Stomach (tissue), 9 donors: ENCODE measurements around the gene TTC9C. TPM values are rescaled to one million over a fixed set of nuclear protein-coding genes. Genes with fewer than 3 reads are reported as not detected.
A peak's percentile ranks its signal among the peaks of the same experiment; 100 is the strongest.

Experiments
- DNase-seq, 2 donors: peaks; one replicate each; pipeline versions ENCODE4 v3.0.0 to v3.0.0-alpha.2; 2013 to 2019
- H3K27ac ChIP-seq, 5 donors: fragments of 200-600 bp in 4 of 5; sonication (generic) in 4 of 5; one replicate each; pipeline ENCODE4 v1.5.1; 2013 to 2019; ENCODE audit warnings: mild to moderate bottlenecking in 1 of 5, moderate library complexity in 1 of 5
- H3K27me3 ChIP-seq, 3 donors: fragments of 200-600 bp; sonication (generic); one replicate each; pipeline ENCODE4 v1.5.1; 2017 to 2019; ENCODE audit warnings: mixed run types in 1 of 3
- H3K36me3 ChIP-seq, 4 donors: fragments of 200-600 bp; sonication (generic); 1 replicate in 3 of 4; 2 replicates in 1 of 4; pipeline ENCODE4 v1.5.1; 2016 to 2019
- H3K4me1 ChIP-seq, 4 donors: fragments of 200-600 bp; sonication (generic); one replicate each; pipeline ENCODE4 v1.5.1; 2016 to 2019
- H3K4me3 ChIP-seq, 4 donors: fragments of 200-600 bp; sonication (generic) in 3 of 4; one replicate each; pipeline ENCODE4 v1.5.1; 2016 to 2019; ENCODE audit warnings: mild to moderate bottlenecking in 1 of 4
- H3K9me3 ChIP-seq, 4 donors: fragments of 200-600 bp; sonication (generic); one replicate each; pipeline ENCODE4 v1.5.1; 2016 to 2019
- EP300 ChIP-seq: sonication (generic); formaldehyde crosslinking; IDR thresholded peaks from one replicate; pipeline ENCODE4 v1.6.1; 2017; ENCODE audit warnings: antibody characterized with exemption
- POLR2A ChIP-seq, 4 donors: fragments of 450-650 bp; IDR thresholded peaks; one replicate each; pipeline ENCODE4 v1.6.1; 2016; ENCODE audit warnings: antibody characterized with exemption in 4 of 4, control low read depth in 2 of 4, mild to moderate bottlenecking in 1 of 4, moderate library complexity in 1 of 4
- POLR2AphosphoS5 ChIP-seq, 3 donors: sonication (generic); formaldehyde crosslinking; IDR thresholded peaks; one replicate each; pipeline ENCODE4 v1.6.1; 2016; ENCODE audit warnings: antibody characterized with exemption in 3 of 3
- WGBS, 5 donors: extraction: QIAGEN DNeasy Blood & Tissue Kit in 3 of 5; methylation state at CpG; one replicate each; pipeline versions ENCODE4 v1.1.5 to v1.1.7; 2013 to 2018; 5-methylcytosine and 5-hydroxymethylcytosine counted together
- intact Hi-C: fragments of 100-400 bp; cut with DNase I; formaldehyde crosslinking; loops from one replicate; pipeline ENCODE4 v1.15.1; 2023; ENCODE audit warnings: low total_unique reads
- polyA plus RNA-seq, 3 donors: library from polyadenylated mRNA; stranded (reverse); fragments of 200-250 nt; gene quantifications; one replicate each; pipeline ENCODE4 v1.2.3, GENCODE V29; 2013
- total RNA-seq, 5 donors: library from RNA; depleted of rRNA; stranded (reverse); fragments of >200 nt; gene quantifications; one replicate each; pipeline versions ENCODE4 v1.1.0 to v1.2.3, GENCODE V29; 2014 to 2016
- TF ChIP-seq, protein P1 (sequence below), 7 experiments: fragments of 450-650 bp in 4 of 7; fragments of 200-600 bp in 3 of 7; sonication (generic) in 3 of 7; IDR thresholded peaks; one replicate each; pipeline ENCODE4 v1.5.1; 2016 to 2019; ENCODE audit warnings: antibody characterized with exemption in 7 of 7, control low read depth in 2 of 7, mild to moderate bottlenecking in 1 of 7
- donor health status: healthy with polysubstance abuse.
- donor health status: Bipolar disorder and iron deficiency.
- donor health status: healthy.

Gene TTC9C
- total and polyA plus RNA-seq, 8 donors: 0.89 to 33.6 (median 12.7) TPM

DNA sequence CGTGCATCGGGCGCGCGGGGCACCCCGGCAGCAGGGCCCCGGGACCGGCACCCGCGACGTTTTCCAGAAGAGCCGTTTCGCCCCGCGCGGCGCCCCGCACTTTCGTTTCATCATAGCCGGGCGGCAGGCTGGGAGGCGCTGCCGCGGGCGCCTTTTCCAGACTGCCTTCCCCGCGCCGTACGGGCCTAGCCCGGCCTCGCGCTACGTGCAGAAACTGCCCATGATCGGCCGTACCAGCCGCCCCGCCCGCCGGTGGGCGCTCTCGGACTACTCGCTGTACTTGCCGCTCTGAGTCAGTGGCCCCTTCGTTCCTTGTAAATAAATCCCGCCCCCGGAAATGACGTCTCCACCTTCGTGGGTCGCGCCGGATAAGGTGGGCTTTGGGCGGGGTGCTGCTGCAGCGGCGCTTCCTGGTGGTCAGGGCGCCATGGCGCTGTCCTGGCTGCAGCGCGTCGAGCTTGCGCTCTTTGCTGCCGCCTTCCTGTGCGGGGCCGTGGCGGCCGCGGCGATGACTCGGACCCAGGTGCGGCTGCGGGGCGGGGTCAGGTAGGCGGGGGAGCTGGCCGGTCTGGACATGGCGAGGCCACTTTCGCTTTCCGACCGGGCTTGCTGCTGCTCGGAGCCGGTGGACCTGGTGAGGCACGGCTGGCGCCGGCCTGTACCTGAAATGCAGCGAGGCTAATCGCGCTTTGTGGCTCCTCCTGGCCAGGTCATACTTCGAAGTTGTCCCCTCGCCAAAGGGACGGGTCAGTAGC is 58.9 kb downstream of the TTC9C start, which contains the start of gene TMEM179B:
TMEM179B (plus strand) TSS at position 398 of the 755 bp plus-strand sequence; CDS start at position 428, 30 bp downstream.
- peak within 1 kb of the TSS; percentile 92 to 99 (median 94) for H3K27ac ChIP-seq
- peak; percentile 99 to 100 for DNase-seq
- no peaks in the 10 kb centered on the region for H3K27me3 ChIP-seq
- no peaks in the 10 kb centered on the region for H3K9me3 ChIP-seq
- intact Hi-C loops: loop anchor here (10.0 kb wide), 1 partner anchor 48 kb away; the partner anchor contains the start of genes STX5, TEX54 and WDR74
- WGBS, 5 donors: 0 to 1% (median 0%) methylated on average over 49 to 88 of the region's 88 CpGs
- peaks cover 16 to 45% (median 32%) of the 10 kb centered on the region in 4 donors for H3K36me3 ChIP-seq
- H3K4me1 ChIP-seq: peaks cover 41 to 61% (median 54%) of the 10 kb centered on the region in 4 donors
- H3K4me3 ChIP-seq: peak within 1 kb of the TSS; percentile 62 to 100 (median 82)
- peak; percentile 95 to 100 (median 97) for TF ChIP-seq POLR2AphosphoS5 (IDR thresholded peaks at IDR 0.05)
- TF ChIP-seq POLR2A (IDR thresholded peaks at IDR 0.05): peak in 2 of 4 donors; percentile 87 to 96
- TF ChIP-seq, protein P1, sequence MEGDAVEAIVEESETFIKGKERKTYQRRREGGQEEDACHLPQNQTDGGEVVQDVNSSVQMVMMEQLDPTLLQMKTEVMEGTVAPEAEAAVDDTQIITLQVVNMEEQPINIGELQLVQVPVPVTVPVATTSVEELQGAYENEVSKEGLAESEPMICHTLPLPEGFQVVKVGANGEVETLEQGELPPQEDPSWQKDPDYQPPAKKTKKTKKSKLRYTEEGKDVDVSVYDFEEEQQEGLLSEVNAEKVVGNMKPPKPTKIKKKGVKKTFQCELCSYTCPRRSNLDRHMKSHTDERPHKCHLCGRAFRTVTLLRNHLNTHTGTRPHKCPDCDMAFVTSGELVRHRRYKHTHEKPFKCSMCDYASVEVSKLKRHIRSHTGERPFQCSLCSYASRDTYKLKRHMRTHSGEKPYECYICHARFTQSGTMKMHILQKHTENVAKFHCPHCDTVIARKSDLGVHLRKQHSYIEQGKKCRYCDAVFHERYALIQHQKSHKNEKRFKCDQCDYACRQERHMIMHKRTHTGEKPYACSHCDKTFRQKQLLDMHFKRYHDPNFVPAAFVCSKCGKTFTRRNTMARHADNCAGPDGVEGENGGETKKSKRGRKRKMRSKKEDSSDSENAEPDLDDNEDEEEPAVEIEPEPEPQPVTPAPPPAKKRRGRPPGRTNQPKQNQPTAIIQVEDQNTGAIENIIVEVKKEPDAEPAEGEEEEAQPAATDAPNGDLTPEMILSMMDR (IDR thresholded peaks at IDR 0.05): peak in 2 of 7 experiments; percentile 30 to 43
- TF ChIP-seq EP300: no peak

Other genes starting within 250 kb of the TTC9C start
- gene AHNAK, start 181.7 kb upstream of the TTC9C start, total RNA-seq: 100 to 1,000 TPM; 550 to 693 (median 622) TPM
- 10 to 100 TPM; 37.4 to 76.8 (median 60.3) TPM for gene AHNAK, start 181.7 kb upstream of the TTC9C start, polyA plus RNA-seq
- gene EEF1G, start 154.6 kb upstream of the TTC9C start, total RNA-seq: 1,000 to 10,000 TPM in 1 of 5 donors, 100 to 1,000 TPM in 4; 671 to 1,412 (median 779) TPM
- 1,000 to 10,000 TPM; 1,415 to 1,760 (median 1,525) TPM for gene EEF1G, start 154.6 kb upstream of the TTC9C start, polyA plus RNA-seq
- gene TUT1, start 137.0 kb upstream of the TTC9C start, total RNA-seq: 10 to 100 TPM in 3 of 5 donors, 1 to 10 TPM in 2; 6.1 to 36.2 (median 12.3) TPM
- 10 to 100 TPM; 13.3 to 18.9 (median 16.3) TPM for gene TUT1, start 137.0 kb upstream of the TTC9C start, polyA plus RNA-seq
- gene MTA2, start 126.6 kb upstream of the TTC9C start, total RNA-seq: 100 to 1,000 TPM in 1 of 5 donors, 10 to 100 TPM in 4; 53.9 to 110 (median 85.3) TPM
- 10 to 100 TPM; 32.8 to 44.6 (median 34.7) TPM for gene MTA2, start 126.6 kb upstream of the TTC9C start, polyA plus RNA-seq
- gene EML3, start 115.7 kb upstream of the TTC9C start, total RNA-seq: 100 to 1,000 TPM in 1 of 5 donors, 10 to 100 TPM in 4; 24.4 to 112 (median 51.8) TPM
- gene EML3, start 115.7 kb upstream of the TTC9C start, polyA plus RNA-seq: 10 to 100 TPM; 68.1 to 71.3 (median 69.2) TPM
- 1 to 10 TPM in 3 of 5 donors, under 1 TPM in 1, not detected in 1; 0.29 to 5.8 (median 2.8) TPM for gene ROM1, start 115.2 kb upstream of the TTC9C start, total RNA-seq
- gene ROM1, start 115.2 kb upstream of the TTC9C start, polyA plus RNA-seq: 10 to 100 TPM in 1 of 3 donors, 1 to 10 TPM in 2; 4.6 to 13.0 (median 5.1) TPM
- 10 to 100 TPM in 4 of 5 donors, 1 to 10 TPM in 1; 5.2 to 50.8 (median 13.8) TPM for gene B3GAT3, start 106.5 kb upstream of the TTC9C start, total RNA-seq
- 10 to 100 TPM; 18.5 to 38.8 (median 27.6) TPM for gene B3GAT3, start 106.5 kb upstream of the TTC9C start, polyA plus RNA-seq
- 100 to 1,000 TPM in 2 of 5 donors, 10 to 100 TPM in 3; 66.0 to 155 (median 95.5) TPM for gene GANAB, start 81.9 kb upstream of the TTC9C start, total RNA-seq
- gene GANAB, start 81.9 kb upstream of the TTC9C start, polyA plus RNA-seq: 10 to 100 TPM; 21.4 to 70.7 (median 66.2) TPM
- 10 to 100 TPM in 4 of 5 donors, 1 to 10 TPM in 1; 5.8 to 16.7 (median 15.1) TPM for gene INTS5, start 75.2 kb upstream of the TTC9C start, total RNA-seq
- 1 to 10 TPM; 5.9 to 7.2 (median 7.2) TPM for gene INTS5, start 75.2 kb upstream of the TTC9C start, polyA plus RNA-seq
- gene C11orf98, start 63.3 kb upstream of the TTC9C start, total RNA-seq: 10 to 100 TPM in 4 of 5 donors, 1 to 10 TPM in 1; 5.8 to 58.2 (median 27.2) TPM
- gene C11orf98, start 63.3 kb upstream of the TTC9C start, polyA plus RNA-seq: 100 to 1,000 TPM; 112 to 179 (median 139) TPM
- 1 to 10 TPM in 4 of 5 donors, not detected in 1; 3.5 to 7.6 (median 4.9) TPM for gene CSKMT, start 63.2 kb upstream of the TTC9C start, total RNA-seq
- 10 to 100 TPM in 2 of 3 donors, 1 to 10 TPM in 1; 8.7 to 25.5 (median 19.9) TPM for gene CSKMT, start 63.2 kb upstream of the TTC9C start, polyA plus RNA-seq
- 10 to 100 TPM in 2 of 5 donors, 1 to 10 TPM in 3; 4.2 to 49.8 (median 8.1) TPM for gene UQCC3, start 56.8 kb upstream of the TTC9C start, total RNA-seq
- gene UQCC3, start 56.8 kb upstream of the TTC9C start, polyA plus RNA-seq: 10 to 100 TPM; 16.2 to 30.3 (median 20.9) TPM
- 10 to 100 TPM in 3 of 5 donors, 1 to 10 TPM in 1, under 1 TPM in 1; 0.45 to 56.6 (median 10.3) TPM for gene LBHD1, start 56.2 kb upstream of the TTC9C start, total RNA-seq
- gene LBHD1, start 56.2 kb upstream of the TTC9C start, polyA plus RNA-seq: 1 to 10 TPM; 4.9 to 6.8 (median 5.5) TPM
- gene UBXN1, start 49.4 kb upstream of the TTC9C start, total RNA-seq: 100 to 1,000 TPM in 3 of 5 donors, 10 to 100 TPM in 2; 78.6 to 236 (median 151) TPM
- 100 to 1,000 TPM; 113 to 236 (median 194) TPM for gene UBXN1, start 49.4 kb upstream of the TTC9C start, polyA plus RNA-seq
- 10 to 100 TPM in 2 of 5 donors, 1 to 10 TPM in 3; 4.0 to 20.0 (median 8.2) TPM for gene LRRN4CL, start 39.0 kb upstream of the TTC9C start, total RNA-seq
- gene LRRN4CL, start 39.0 kb upstream of the TTC9C start, polyA plus RNA-seq: 1 to 10 TPM; 1.6 to 4.6 (median 1.8) TPM
- gene BSCL2, start 21.1 kb upstream of the TTC9C start, total RNA-seq: 100 to 1,000 TPM in 3 of 5 donors, 10 to 100 TPM in 2; 29.9 to 144 (median 110) TPM
- gene BSCL2, start 21.1 kb upstream of the TTC9C start, polyA plus RNA-seq: 10 to 100 TPM; 63.4 to 95.9 (median 92.6) TPM
- not detected for gene GNG3, start 20.8 kb upstream of the TTC9C start, total RNA-seq
- under 1 TPM in 1 of 3 donors, not detected in 2; 0.75 TPM for gene GNG3, start 20.8 kb upstream of the TTC9C start, polyA plus RNA-seq
- 10 to 100 TPM; 10.3 to 73.5 (median 36.0) TPM for gene HNRNPUL2, start 1.0 kb upstream of the TTC9C start, total RNA-seq
- 10 to 100 TPM; 25.1 to 28.6 (median 27.3) TPM for gene HNRNPUL2, start 1.0 kb upstream of the TTC9C start, polyA plus RNA-seq
- gene ZBTB3, start 25.7 kb downstream of the TTC9C start, total RNA-seq: 10 to 100 TPM in 2 of 5 donors, 1 to 10 TPM in 2, not detected in 1; 4.2 to 16.5 (median 9.5) TPM
- gene ZBTB3, start 25.7 kb downstream of the TTC9C start, polyA plus RNA-seq: 1 to 10 TPM; 3.3 to 6.9 (median 3.4) TPM
- gene POLR2G, start 33.1 kb downstream of the TTC9C start, total RNA-seq: 10 to 100 TPM in 4 of 5 donors, 1 to 10 TPM in 1; 3.8 to 95.5 (median 23.9) TPM
- 100 to 1,000 TPM in 1 of 3 donors, 10 to 100 TPM in 2; 85.8 to 119 (median 88.7) TPM for gene POLR2G, start 33.1 kb downstream of the TTC9C start, polyA plus RNA-seq
- gene TAF6L, start 42.9 kb downstream of the TTC9C start, total RNA-seq: 10 to 100 TPM in 4 of 5 donors, 1 to 10 TPM in 1; 4.6 to 35.0 (median 11.0) TPM
- gene TAF6L, start 42.9 kb downstream of the TTC9C start, polyA plus RNA-seq: 10 to 100 TPM in 2 of 3 donors, 1 to 10 TPM in 1; 7.5 to 19.7 (median 19.3) TPM
- gene TMEM179B, start 58.9 kb downstream of the TTC9C start, total RNA-seq: 100 to 1,000 TPM in 1 of 5 donors, 10 to 100 TPM in 3, not detected in 1; 26.1 to 135 (median 85.5) TPM
- 10 to 100 TPM; 28.3 to 68.6 (median 32.1) TPM for gene TMEM179B, start 58.9 kb downstream of the TTC9C start, polyA plus RNA-seq
- gene TMEM223, start 63.5 kb downstream of the TTC9C start, total RNA-seq: 10 to 100 TPM in 2 of 5 donors, 1 to 10 TPM in 1, under 1 TPM in 1, not detected in 1; 0.89 to 14.9 (median 10.7) TPM
- gene TMEM223, start 63.5 kb downstream of the TTC9C start, polyA plus RNA-seq: 10 to 100 TPM; 10.2 to 28.2 (median 17.7) TPM
- 10 to 100 TPM; 30.7 to 83.5 (median 56.5) TPM for gene NXF1, start 77.0 kb downstream of the TTC9C start, total RNA-seq
- gene NXF1, start 77.0 kb downstream of the TTC9C start, polyA plus RNA-seq: 100 to 1,000 TPM in 1 of 3 donors, 10 to 100 TPM in 2; 23.5 to 138 (median 49.6) TPM
- gene STX5, start 103.6 kb downstream of the TTC9C start, total RNA-seq: 10 to 100 TPM in 4 of 5 donors, 1 to 10 TPM in 1; 8.2 to 48.1 (median 24.2) TPM
- 10 to 100 TPM; 21.7 to 44.6 (median 29.3) TPM for gene STX5, start 103.6 kb downstream of the TTC9C start, polyA plus RNA-seq
- gene TEX54, start 104.4 kb downstream of the TTC9C start, total RNA-seq: not detected
- not detected for gene TEX54, start 104.4 kb downstream of the TTC9C start, polyA plus RNA-seq
- 10 to 100 TPM; 27.7 to 57.6 (median 41.2) TPM for gene WDR74, start 111.1 kb downstream of the TTC9C start, total RNA-seq
- 10 to 100 TPM; 47.2 to 67.9 (median 48.8) TPM for gene WDR74, start 111.1 kb downstream of the TTC9C start, polyA plus RNA-seq
- 100 to 1,000 TPM in 4 of 5 donors, 10 to 100 TPM in 1; 70.7 to 255 (median 141) TPM for gene SLC3A2, start 152.4 kb downstream of the TTC9C start, total RNA-seq
- 100 to 1,000 TPM in 1 of 3 donors, 10 to 100 TPM in 2; 36.0 to 176 (median 51.6) TPM for gene SLC3A2, start 152.4 kb downstream of the TTC9C start, polyA plus RNA-seq
- gene CHRM1, start 192.9 kb downstream of the TTC9C start, total RNA-seq: 10 to 100 TPM in 1 of 5 donors, 1 to 10 TPM in 2, under 1 TPM in 1, not detected in 1; 0.73 to 19.4 (median 6.6) TPM
- gene CHRM1, start 192.9 kb downstream of the TTC9C start, polyA plus RNA-seq: under 1 TPM in 2 of 3 donors, not detected in 1; 0.12 to 0.48 TPM